CD4-positive, alpha-beta T cell treated with Interleukin-4 for 1 hour (primary cell): ENCODE results near the gene ENTREP3.

Experiments
- DNase-seq, 2 donors: peaks; one replicate each; pipeline ENCODE4 v3.0.0-alpha.2; 2020 to 2022

Gene ENTREP3

DNA sequence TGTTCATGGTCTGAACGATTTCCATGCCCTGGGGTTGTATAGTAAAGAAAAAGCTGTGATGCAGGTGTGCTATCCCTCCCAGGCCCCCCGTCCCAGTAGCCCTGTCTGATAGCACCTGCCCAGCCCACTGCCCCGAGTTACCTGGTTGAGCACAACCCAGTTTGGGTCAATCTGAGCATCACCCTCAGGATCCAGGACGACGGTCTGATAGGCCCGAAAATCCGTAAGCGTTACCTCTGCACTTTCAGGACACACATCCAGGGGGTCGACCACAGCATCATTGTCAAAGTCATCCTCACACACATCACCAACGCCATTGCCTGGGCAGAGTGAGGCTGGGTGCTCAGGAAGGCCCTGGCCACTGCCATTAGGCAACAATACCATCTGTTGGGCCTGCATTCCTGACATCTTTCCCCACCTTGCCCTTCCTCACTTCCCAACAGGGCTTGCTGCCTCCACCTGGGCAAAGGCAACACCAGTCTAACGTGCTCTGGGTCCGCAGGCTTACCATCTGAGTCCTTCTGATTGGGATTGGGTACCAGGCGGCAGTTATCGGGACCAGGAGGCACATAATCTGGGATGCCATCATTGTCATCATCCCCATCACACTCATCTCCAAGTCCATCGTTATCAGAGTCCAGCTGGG is 57.3 kb downstream of the ENTREP3 start:
- no peak for DNase-seq
